Activated CD4-positive, CD25-positive, alpha-beta regulatory T cell (primary cell): Measurements from ENCODE around the gene KLF7.
A peak's percentile ranks its signal among the peaks of the same experiment; 100 is the strongest.

Source experiments
- DNase-seq, 4 experiments: peaks; one replicate each; lab custom pipeline; 2025; lab: John Stamatoyannopoulos, UW

KLF7 gene

GRCh38 chr2:207165121-207166038 is at the start of gene KLF7:
Gene KLF7, minus strand, starts transcription at chr2:207165948. Its CDS starts 380 bp downstream, at chr2:207165568.
- peak; percentile 4 to 52 (median 18) for DNase-seq

GRCh38 chr2:207215308-207215707 is 49.6 kb upstream of the KLF7 start:
- no peak for DNase-seq

- DNase-seq = no peak
Observed at GRCh38 chr2:207214446-207214845, 48.7 kb upstream of the KLF7 start.

- DNase-seq = no peak
Observed at GRCh38 chr2:207206011-207206410, 40.3 kb upstream of the KLF7 start.

- DNase-seq = no peak
Observed at GRCh38 chr2:207205173-207205957, 39.6 kb upstream of the KLF7 start.

- DNase-seq = no peak
Observed at GRCh38 chr2:207203056-207203455, 37.3 kb upstream of the KLF7 start.

- no peak for DNase-seq
Observed at GRCh38 chr2:207202645-207203044, 36.9 kb upstream of the KLF7 start.

DNA sequence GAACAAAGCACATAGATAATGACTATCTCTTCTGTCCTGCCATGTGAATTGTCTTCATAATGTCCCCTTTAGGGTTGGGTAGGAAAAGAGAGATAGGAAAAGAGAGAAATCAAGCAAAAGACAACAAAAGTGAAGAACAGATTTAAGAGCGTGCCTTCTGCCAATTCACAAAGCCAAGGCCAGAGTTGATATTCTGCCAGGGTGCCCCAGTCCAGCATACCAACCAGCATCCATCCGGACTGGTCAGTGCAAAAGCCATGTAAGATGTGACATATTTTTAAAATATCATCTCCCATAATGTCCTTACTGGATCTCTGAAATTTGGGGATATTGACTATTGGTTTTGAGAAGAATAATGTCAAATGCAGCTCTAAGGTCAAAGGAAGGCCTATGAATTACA is 35.7 kb upstream of the KLF7 start:
- DNase-seq = no peak

GRCh38 chr2:207200136-207200535 is 34.4 kb upstream of the KLF7 start:
- DNase-seq = no peak

DNA sequence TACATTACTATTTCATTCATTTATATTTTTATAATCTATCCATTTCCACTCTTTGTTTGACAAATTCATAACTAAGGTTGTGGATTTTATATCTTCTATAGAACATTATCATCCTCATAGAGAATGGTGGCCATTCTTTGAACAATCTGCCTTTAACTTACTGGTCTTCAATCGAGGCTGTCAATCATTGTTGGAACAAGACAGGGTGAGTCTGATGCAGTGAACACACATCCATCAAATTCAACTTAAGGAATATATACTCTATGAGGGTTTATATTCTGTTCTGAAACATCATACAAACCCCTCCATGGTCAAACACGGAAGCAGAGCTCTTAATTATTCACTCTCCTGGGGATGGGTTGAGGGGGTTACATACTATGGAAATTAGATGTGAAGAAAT is 28.3 kb upstream of the KLF7 start:
- DNase-seq = no peak

GRCh38 chr2:207188626-207189419 is 23.1 kb upstream of the KLF7 start:
- no peak for DNase-seq

DNA sequence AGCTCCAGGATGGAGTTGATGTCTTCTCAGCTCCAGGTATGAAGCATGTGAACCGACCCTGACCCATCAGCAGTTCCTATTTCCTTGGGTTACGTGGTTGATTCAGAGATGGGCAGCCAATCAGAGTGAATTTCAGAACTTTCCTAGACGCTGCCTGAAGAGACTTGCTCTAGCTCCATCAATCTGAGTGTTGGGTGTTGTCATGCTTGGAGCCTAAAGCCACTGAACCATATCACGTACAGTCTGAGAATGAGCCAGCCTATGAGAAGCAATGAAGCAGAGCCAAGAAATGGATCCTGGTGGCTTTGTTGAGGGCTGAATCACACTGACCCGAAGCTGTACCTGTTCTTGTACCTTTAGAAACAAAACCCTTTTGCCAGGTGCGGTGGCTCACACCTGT is 19.6 kb upstream of the KLF7 start:
- DNase-seq = no peak

GRCh38 chr2:207184768-207185167 is 19.0 kb upstream of the KLF7 start:
- no peak for DNase-seq

GRCh38 chr2:207184348-207184747 is 18.6 kb upstream of the KLF7 start:
- DNase-seq = no peak

DNA sequence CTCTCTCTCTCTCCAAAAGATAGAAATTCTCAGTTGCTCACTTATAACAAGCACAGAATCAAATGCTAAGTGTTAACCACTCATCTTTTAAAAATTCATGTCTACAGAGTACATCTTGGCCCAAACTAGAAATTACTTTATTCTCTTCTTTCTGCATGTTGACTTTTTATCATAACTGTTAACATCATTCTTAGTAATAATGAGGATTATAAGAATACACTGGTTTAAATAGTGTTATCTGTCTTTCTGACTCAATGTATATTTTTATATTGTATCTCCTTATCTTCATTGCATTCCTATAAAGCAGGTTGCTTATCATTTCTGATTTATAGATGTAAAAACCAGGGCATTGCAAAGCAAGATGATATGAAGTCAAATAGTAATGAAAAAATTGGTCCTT is 17.8 kb upstream of the KLF7 start:
- no peak for DNase-seq

GRCh38 chr2:207182911-207183310 is 17.2 kb upstream of the KLF7 start:
- no peak for DNase-seq

DNA sequence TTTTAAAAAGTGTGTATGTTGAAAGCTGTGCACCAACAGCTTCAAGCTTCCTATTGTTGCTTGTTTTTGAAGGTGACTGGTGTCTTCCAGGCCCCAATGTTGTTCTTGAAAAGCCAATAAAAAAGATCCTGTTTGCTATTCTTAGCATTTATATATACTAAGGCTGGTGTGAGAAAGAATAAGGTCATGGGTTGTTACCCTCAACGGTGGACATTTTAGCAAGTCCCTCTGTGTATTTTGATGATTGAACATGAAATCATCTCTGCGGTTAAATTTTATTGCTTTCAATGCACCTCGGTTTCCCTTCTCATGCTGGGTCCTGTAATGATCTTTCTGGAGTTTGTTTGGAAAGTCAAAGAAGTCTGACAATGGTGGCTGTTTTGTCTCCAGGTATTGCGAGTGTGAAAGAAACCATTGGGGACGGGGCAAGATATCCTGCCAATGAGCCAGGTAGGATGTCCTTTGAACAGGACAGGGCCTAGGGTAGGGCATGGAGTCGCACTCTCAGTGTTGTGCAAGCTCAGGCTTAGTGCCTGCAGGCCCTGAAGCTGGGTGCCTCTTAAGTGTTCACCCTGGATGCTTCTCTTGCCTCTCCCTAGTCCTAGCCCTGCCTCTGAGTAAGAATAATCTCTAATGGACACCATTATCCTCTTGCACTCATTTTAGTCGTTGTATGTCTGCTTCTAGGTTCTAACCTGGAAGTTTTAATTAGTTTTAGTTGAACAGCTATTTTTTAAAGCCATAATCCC is 16.0 kb upstream of the KLF7 start:
- DNase-seq = no peak

DNA sequence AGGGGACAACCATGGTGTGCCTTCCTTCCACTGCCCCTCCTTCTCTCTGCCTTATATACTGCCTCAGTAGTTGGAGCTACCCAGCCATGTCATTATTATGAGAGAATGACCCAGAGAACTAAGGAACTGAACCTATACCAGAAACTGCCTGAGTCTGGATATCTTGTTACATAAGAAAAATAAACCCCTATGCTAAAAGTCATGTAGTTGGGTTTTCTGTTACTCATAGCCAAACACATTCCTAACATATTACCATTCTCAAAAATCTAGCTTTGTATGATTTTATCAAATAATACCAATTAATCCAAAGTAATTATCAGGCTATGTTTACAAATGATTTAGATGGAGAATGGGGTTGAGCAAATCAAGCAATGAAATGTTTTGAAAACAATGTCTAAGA is 15.0 kb upstream of the KLF7 start:
- no peak for DNase-seq

DNA sequence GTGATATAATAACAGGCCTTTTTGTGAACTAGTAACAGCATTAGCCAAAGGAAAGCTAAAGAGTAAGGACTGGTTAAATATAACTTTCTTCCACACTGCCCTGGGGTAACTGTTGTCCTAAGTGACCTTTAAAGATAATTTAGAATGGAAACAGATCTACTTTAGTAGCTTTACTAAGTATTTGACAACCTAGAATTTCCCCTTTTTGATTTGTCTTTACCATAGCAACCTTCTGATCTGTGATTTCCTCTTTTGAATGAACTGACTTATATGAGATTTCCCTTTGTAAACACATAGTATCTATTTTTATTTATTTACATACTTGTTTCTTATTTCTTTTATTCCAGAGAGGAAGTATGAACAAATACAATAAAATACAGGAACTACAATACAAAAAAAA is 10.5 kb upstream of the KLF7 start:
- no peak for DNase-seq

DNA sequence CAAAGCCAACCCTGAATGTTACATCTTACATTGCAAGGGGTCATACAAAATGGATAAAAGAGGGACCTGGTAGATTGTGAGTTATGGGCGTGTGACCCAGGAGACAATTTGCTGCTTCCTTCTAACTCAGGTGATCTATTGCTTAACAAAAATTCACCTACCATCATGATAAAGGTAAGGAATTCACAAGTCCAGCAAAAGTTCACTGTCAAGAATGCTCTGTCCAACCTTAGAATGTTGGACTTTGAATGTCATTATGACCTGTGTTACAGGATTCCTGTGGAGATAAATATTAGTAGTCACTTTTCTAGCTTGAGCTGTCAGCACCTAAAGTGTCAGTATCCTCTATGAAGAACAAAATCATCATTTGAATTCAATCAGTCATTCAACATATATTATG is 7.9 kb upstream of the KLF7 start:
- DNase-seq = no peak

DNA sequence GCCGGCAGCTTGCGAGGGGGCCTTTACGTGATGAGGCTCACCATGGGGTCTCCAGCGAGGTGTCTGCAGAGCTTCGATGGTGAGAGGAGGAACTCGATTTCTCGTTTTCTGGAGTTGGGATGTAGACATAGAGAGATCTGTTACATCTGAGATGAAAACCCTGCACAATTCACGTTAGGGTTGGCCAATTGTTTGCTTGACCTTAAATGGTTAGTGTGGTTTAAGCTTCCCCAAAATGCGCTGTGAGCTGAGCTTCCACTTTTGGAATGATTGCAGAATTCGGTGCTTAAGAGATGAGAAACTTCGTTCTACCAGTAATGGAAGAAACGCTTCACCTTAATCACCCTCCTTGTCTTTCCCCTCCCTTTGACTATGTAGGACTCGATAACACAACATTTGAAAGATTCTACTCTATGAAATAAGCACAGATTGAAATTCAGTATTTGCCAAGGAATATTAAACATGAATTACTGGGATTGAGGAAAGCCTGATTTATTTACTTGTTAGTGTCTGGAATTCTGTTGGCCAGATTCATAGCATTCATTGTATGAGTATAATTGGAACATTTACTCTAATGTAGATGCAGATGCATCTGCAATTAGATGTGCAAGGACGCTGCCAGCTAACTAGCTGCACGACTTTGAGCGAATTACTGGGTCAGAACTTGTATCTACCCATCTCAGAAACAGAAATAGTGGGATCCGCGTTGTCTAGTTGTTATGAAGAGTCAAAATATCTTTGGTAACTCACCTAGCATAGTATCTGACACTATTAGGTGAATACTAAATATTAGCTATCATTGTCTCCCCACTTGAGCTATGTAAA is 1.6 kb upstream of the KLF7 start:
- no peak for DNase-seq
